Vagina (tissue), 2 donors: ENCODE data around the gene ZSCAN9.

Experiments
- POLR2AphosphoS5 ChIP-seq, 2 donors: sonication (generic); formaldehyde crosslinking; IDR thresholded peaks; one replicate each; pipeline ENCODE4 v1.9.0; 2017; ENCODE audit warnings: antibody characterized with exemption in 2 of 2, mild to moderate bottlenecking in 2 of 2, low read depth in 1 of 2; ENCODE audit not compliant: insufficient read depth in 1 of 2
- TF ChIP-seq, protein P1 (sequence below), 3 experiments: fragments of 450-650 bp in 2 of 3; fragments of 200-600 bp in 1 of 3; sonication (generic) in 1 of 3; IDR thresholded peaks; one replicate each; pipeline ENCODE4 v1.5.1; 2017 to 2019; ENCODE audit warnings: antibody characterized with exemption in 3 of 3, mild to moderate bottlenecking in 2 of 3, moderate library complexity in 2 of 3

DNA sequence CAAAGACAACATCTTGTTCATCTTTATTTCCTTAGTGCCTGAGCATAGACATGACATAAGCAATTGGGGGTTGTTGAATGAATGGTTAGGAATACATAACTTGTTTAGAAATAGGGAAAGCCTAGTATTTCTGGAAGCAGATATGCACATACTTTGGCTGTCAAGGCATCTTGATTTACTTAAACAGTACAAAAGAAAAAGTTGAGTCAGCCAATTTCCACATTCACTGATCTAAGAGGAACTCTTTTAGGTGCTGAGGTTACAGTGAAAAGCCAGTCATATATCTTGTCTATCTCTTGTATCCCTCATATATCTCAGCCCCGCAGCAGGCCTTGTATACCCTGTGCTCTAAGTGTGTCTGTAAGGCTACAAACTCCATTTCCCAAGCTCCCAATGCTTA, 15.4 kb downstream of the ZSCAN9 start:
- TF ChIP-seq, protein P1, sequence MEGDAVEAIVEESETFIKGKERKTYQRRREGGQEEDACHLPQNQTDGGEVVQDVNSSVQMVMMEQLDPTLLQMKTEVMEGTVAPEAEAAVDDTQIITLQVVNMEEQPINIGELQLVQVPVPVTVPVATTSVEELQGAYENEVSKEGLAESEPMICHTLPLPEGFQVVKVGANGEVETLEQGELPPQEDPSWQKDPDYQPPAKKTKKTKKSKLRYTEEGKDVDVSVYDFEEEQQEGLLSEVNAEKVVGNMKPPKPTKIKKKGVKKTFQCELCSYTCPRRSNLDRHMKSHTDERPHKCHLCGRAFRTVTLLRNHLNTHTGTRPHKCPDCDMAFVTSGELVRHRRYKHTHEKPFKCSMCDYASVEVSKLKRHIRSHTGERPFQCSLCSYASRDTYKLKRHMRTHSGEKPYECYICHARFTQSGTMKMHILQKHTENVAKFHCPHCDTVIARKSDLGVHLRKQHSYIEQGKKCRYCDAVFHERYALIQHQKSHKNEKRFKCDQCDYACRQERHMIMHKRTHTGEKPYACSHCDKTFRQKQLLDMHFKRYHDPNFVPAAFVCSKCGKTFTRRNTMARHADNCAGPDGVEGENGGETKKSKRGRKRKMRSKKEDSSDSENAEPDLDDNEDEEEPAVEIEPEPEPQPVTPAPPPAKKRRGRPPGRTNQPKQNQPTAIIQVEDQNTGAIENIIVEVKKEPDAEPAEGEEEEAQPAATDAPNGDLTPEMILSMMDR (IDR thresholded peaks at IDR 0.05), result no peak
- no peak for TF ChIP-seq POLR2AphosphoS5 (IDR thresholded peaks at IDR 0.05; ENCODE audit: insufficient read depth in 1 of 2, low read depth in 1 of 2)
